GM12801 (cell line): ENCODE data around the gene NTSR1.

Source experiments
- CTCF ChIP-seq: IDR thresholded peaks from one replicate; pipeline ENCODE4 v1.5.1; 2011; ENCODE audit warnings: control low read depth; ENCODE audit not compliant: insufficient read length; ENCODE audit errors: extremely low read depth

The NTSR1 gene

GRCh38 chr20:62728781-62729300 lies 20.2 kb downstream of the NTSR1 start:
- no peak for TF ChIP-seq CTCF

GRCh38 chr20:62730481-62730880 lies 21.8 kb downstream of the NTSR1 start:
- TF ChIP-seq CTCF: no peak

- TF ChIP-seq CTCF: no peak
Measured at GRCh38 chr20:62732031-62732760, 23.6 kb downstream of the NTSR1 start.

GRCh38 chr20:62732842-62733525 lies 24.3 kb downstream of the NTSR1 start:
- TF ChIP-seq CTCF: no peak

- TF ChIP-seq CTCF: no peak
Measured at GRCh38 chr20:62733526-62733842, 24.8 kb downstream of the NTSR1 start.

GRCh38 chr20:62733891-62734290 lies 25.3 kb downstream of the NTSR1 start:
- TF ChIP-seq CTCF: no peak

GRCh38 chr20:62734326-62734725 lies 25.7 kb downstream of the NTSR1 start:
- TF ChIP-seq CTCF: no peak
